H1 (cell line): ENCODE results near the gene TOMM40L. TPM values are rescaled to one million over a fixed set of nuclear protein-coding genes. Genes with fewer than 3 reads are reported as not detected.
A peak's percentile ranks its signal among the peaks of the same experiment; 100 is the strongest.

Experiments
- CTCF ChIA-PET: fragments of 300-600 bp; sonication (Branson Sonifier 250); formaldehyde crosslinking; loops from one replicate; lab custom pipeline; 2021; ENCODE audit not compliant: partially characterized antibody; lab: Charles Lee
- POLR2A ChIA-PET: fragments of 300-600 bp; sonication (Branson Sonifier 250); formaldehyde crosslinking; loops from one replicate; lab custom pipeline; 2021; ENCODE audit warnings: inconsistent platforms; ENCODE audit not compliant: partially characterized antibody; lab: Charles Lee
- DNase-seq, 2 experiments: peaks; one replicate each; pipeline versions ENCODE4 v3.0.0 to v3.0.0-alpha.2; 2010 to 2022; ENCODE audit warnings: low spot score in 2 of 2, low read depth in 1 of 2, mixed read lengths in 1 of 2
- FAIRE-seq: peaks from 2 replicates; lab custom pipeline; 2011; peaks lifted over from hg19 to GRCh38; lab: Jason Lieb, UNC
- H2AFZ ChIP-seq: 2 replicates; pipeline ENCODE4 v1.8.1; 2012; ENCODE audit warnings: low read length, inconsistent platforms
- H2AK5ac ChIP-seq: 2 replicates; pipeline ENCODE4 v1.6.1; 2013; ENCODE audit warnings: low read depth, low read length
- H2BK120ac ChIP-seq: replicated peaks from 2 replicates; pipeline ENCODE3; 2013; ENCODE audit warnings: low read depth, low read length, inconsistent platforms
- H2BK12ac ChIP-seq: 2 replicates; pipeline ENCODE4 v1.6.1; 2013; ENCODE audit warnings: low read depth, low read length
- H2BK15ac ChIP-seq: 2 replicates; pipeline ENCODE4 v1.6.1; 2013; ENCODE audit warnings: low read length
- H2BK20ac ChIP-seq: 2 replicates; pipeline ENCODE4 v1.6.1; 2013; ENCODE audit warnings: low read length
- H2BK5ac ChIP-seq: 2 replicates; pipeline ENCODE4 v1.6.1; 2013; ENCODE audit warnings: low read depth, low read length
- H3K14ac ChIP-seq: 2 replicates; pipeline ENCODE4 v1.6.1; 2013; ENCODE audit warnings: inconsistent platforms; ENCODE audit not compliant: insufficient read length
- H3K18ac ChIP-seq: 2 replicates; pipeline ENCODE4 v1.6.1; 2013; ENCODE audit warnings: low read length; ENCODE audit errors: extremely low read depth
- H3K23ac ChIP-seq: 2 replicates; pipeline ENCODE4 v1.6.1; 2013; ENCODE audit warnings: inconsistent platforms; ENCODE audit not compliant: insufficient read length
- H3K23me2 ChIP-seq: 2 replicates; pipeline ENCODE4 v1.6.1; 2013; ENCODE audit warnings: low read depth, low read length
- H3K27ac ChIP-seq: 2 replicates; pipeline ENCODE4 v1.6.1; 2011; ENCODE audit warnings: low read depth, low read length, inconsistent platforms
- H3K27me3 ChIP-seq, 4 experiments: replicated peaks in 1 of 4; 1 replicate in 1 of 4; 2 replicates in 3 of 4; pipeline versions ENCODE4 v1.6.1 to v1.8.1; 2011 to 2013; ENCODE audit warnings: low read length in 3 of 4, mild to moderate bottlenecking in 3 of 4, inconsistent platforms in 2 of 4, mixed read lengths in 2 of 4, moderate library complexity in 1 of 4; ENCODE audit not compliant: control insufficient read depth in 3 of 4, insufficient read depth in 3 of 4; ENCODE audit errors: extremely low read depth in 1 of 4
- H3K36me3 ChIP-seq, 4 experiments: 2 replicates each; pipeline versions ENCODE4 v1.6.1 to v1.8.1; 2011 to 2013; ENCODE audit warnings: mild to moderate bottlenecking in 4 of 4, low read length in 3 of 4, moderate library complexity in 2 of 4, control low read depth in 1 of 4, inconsistent platforms in 1 of 4; ENCODE audit not compliant: insufficient read depth in 4 of 4, control insufficient read depth in 2 of 4
- H3K4ac ChIP-seq: replicated peaks from 2 replicates; pipeline ENCODE3; 2013; ENCODE audit warnings: low read length, low read depth, mixed read lengths, inconsistent platforms; ENCODE audit not compliant: insufficient read length
- H3K4me1 ChIP-seq, 4 experiments: replicated peaks in 1 of 4; 1 replicate in 1 of 4; 2 replicates in 3 of 4; pipeline versions ENCODE4 v1.6.1 to v1.8.1; 2011 to 2013; ENCODE audit warnings: low read length in 3 of 4, inconsistent platforms in 2 of 4, mixed read lengths in 1 of 4; ENCODE audit not compliant: insufficient read depth in 4 of 4, control insufficient read depth in 3 of 4
- H3K4me2 ChIP-seq, 2 experiments: 2 replicates each; pipeline versions ENCODE4 v1.6.1 to v1.8.1; 2011 to 2013; ENCODE audit warnings: low read depth in 2 of 2, low read length in 2 of 2, control low read depth in 1 of 2, inconsistent platforms in 1 of 2, mild to moderate bottlenecking in 1 of 2; ENCODE audit not compliant: insufficient read depth in 1 of 2
- H3K4me3 ChIP-seq, 4 experiments: fragments of 200-600, 300-600 bp in 1 of 4; sonication (generic), shearing (Covaris generic), sonication (Bioruptor Twin) in 1 of 4; 2 replicates each; pipeline versions ENCODE4 v1.5.1 to v1.8.1; 2011 to 2016; ENCODE audit warnings: low read length in 4 of 4, low read depth in 3 of 4, control low read depth in 2 of 4, inconsistent platforms in 2 of 4, mild to moderate bottlenecking in 2 of 4, mixed read lengths in 1 of 4, moderate library complexity in 1 of 4; ENCODE audit not compliant: insufficient read depth in 2 of 4; ENCODE audit errors: extremely low read depth in 1 of 4
- H3K56ac ChIP-seq: replicated peaks from 2 replicates; pipeline ENCODE3; 2013; ENCODE audit warnings: low read depth, mild to moderate bottlenecking, mixed read lengths, low read length, inconsistent platforms; ENCODE audit not compliant: insufficient read length
- H3K79me1 ChIP-seq: 2 replicates; pipeline ENCODE4 v1.6.1; 2013; ENCODE audit warnings: low read depth, low read length, control low read depth
- H3K79me2 ChIP-seq, 2 experiments: 2 replicates each; pipeline versions ENCODE4 v1.6.1 to v1.8.1; 2012 to 2013; ENCODE audit warnings: low read length in 2 of 2, mild to moderate bottlenecking in 2 of 2, inconsistent platforms in 1 of 2; ENCODE audit not compliant: insufficient read depth in 2 of 2, control insufficient read depth in 1 of 2
- H3K9ac ChIP-seq, 4 experiments: replicated peaks in 1 of 4; 1 replicate in 1 of 4; 2 replicates in 3 of 4; pipeline versions ENCODE4 v1.6.1 to v1.8.1; 2011 to 2013; ENCODE audit warnings: low read depth in 3 of 4, low read length in 3 of 4, control low read depth in 2 of 4, mild to moderate bottlenecking in 2 of 4, moderate library complexity in 2 of 4, inconsistent platforms in 1 of 4; ENCODE audit errors: extremely low read depth in 1 of 4
- H3K9me3 ChIP-seq, 2 experiments: 2 replicates each; pipeline versions ENCODE4 v1.6.1 to v1.8.1; 2012 to 2013; ENCODE audit warnings: mild to moderate bottlenecking in 2 of 2, moderate library complexity in 2 of 2, control low read depth in 1 of 2, inconsistent platforms in 1 of 2, low read depth in 1 of 2, low read length in 1 of 2, mixed read lengths in 1 of 2; ENCODE audit not compliant: insufficient read depth in 2 of 2
- H4K20me1 ChIP-seq, 2 experiments: replicated peaks in 1 of 2; 2 replicates each; pipeline versions ENCODE3 to v1.8.1; 2011 to 2013; ENCODE audit warnings: inconsistent platforms in 2 of 2, low read length in 2 of 2, mild to moderate bottlenecking in 1 of 2; ENCODE audit not compliant: insufficient read depth in 2 of 2, control insufficient read depth in 1 of 2
- H4K5ac ChIP-seq: 2 replicates; pipeline ENCODE4 v1.6.1; 2013; ENCODE audit warnings: low read length, low read depth, mixed read lengths, inconsistent platforms; ENCODE audit not compliant: insufficient read length
- H4K8ac ChIP-seq: 2 replicates; pipeline ENCODE4 v1.8.0; 2013; ENCODE audit warnings: mild to moderate bottlenecking, moderate library complexity, low read length, inconsistent platforms; ENCODE audit not compliant: insufficient read depth; ENCODE audit errors: extremely low read depth
- H4K91ac ChIP-seq: replicated peaks from 2 replicates; pipeline ENCODE3; 2013; ENCODE audit warnings: low read length, mixed read lengths, inconsistent platforms; ENCODE audit not compliant: insufficient read length
- ASH2L ChIP-seq: fragments of 200-600, 300-600 bp; sonication (generic); IDR thresholded peaks from one replicate; pipeline ENCODE4 v1.7.1; 2017; ENCODE audit warnings: low read length
- BCL11A ChIP-seq, 2 experiments: IDR thresholded peaks; one replicate each; pipeline ENCODE4 v1.6.1; 2011; ENCODE audit warnings: low read depth in 2 of 2, low read length in 2 of 2, mild to moderate bottlenecking in 2 of 2
- EGR1 ChIP-seq: IDR thresholded peaks from 2 replicates; pipeline ENCODE4 v1.6.1; 2011; ENCODE audit warnings: low read depth, low read length, borderline replicate concordance
- KDM4A ChIP-seq: IDR thresholded peaks from one replicate; pipeline ENCODE4 v1.7.1; 2012; ENCODE audit warnings: low read depth, mild to moderate bottlenecking, moderate library complexity, low read length, inconsistent platforms; ENCODE audit not compliant: severe bottlenecking
- POLR2A ChIP-seq, 2 experiments: IDR thresholded peaks; 1 replicate in 1 of 2; 2 replicates in 1 of 2; pipeline ENCODE4 v1.6.1; 2011; ENCODE audit warnings: low read depth in 2 of 2, low read length in 2 of 2, mild to moderate bottlenecking in 2 of 2; ENCODE audit errors: control extremely low read depth in 1 of 2
- RFX5 ChIP-seq: IDR thresholded peaks from 2 replicates; pipeline ENCODE4 v1.6.1; 2011; ENCODE audit warnings: low read depth, low read length, improper control_type of control experiment, borderline replicate concordance
- ZNF274 ChIP-seq: IDR thresholded peaks from 2 replicates; pipeline ENCODE4 v1.7.0; 2012; ENCODE audit warnings: low read length, borderline replicate concordance; ENCODE audit errors: extremely low read depth
- WGBS, 2 experiments: shearing (Covaris generic) in 1 of 2; methylation state at CpG; one replicate each; pipeline versions ENCODE4 v1.1.6 to v1.1.7; 2013 to 2015; ENCODE audit warnings: low lambda C conversion rate in 2 of 2, mixed read lengths in 2 of 2, inconsistent platforms in 1 of 2, low coverage in 1 of 2, missing lambda C conversion rate in 1 of 2; ENCODE audit not compliant: insufficient replicate concordance in 2 of 2, insufficient coverage in 1 of 2, insufficient read length in 1 of 2; ENCODE audit errors: extremely low coverage in 1 of 2, missing lambda C conversion rate in 1 of 2; 5-methylcytosine and 5-hydroxymethylcytosine counted together
- polyA plus RNA-seq, 7 experiments: library from polyadenylated mRNA; depleted of rRNA in 3 of 7; stranded (reverse) in 5 of 7; unstranded in 2 of 7; fragments of >200 nt in 5 of 7; fragments of 200-250 nt in 2 of 7; gene quantifications; 1 replicate in 5 of 7; 2 replicates in 1 of 7; 4 replicates in 1 of 7; pipeline versions ENCODE4 v1.2.1 to v1.2.3, GENCODE V29; 2011 to 2013; ENCODE audit warnings: missing spikeins in 2 of 7, mixed read lengths in 2 of 7
- total RNA-seq: library from RNA; stranded (reverse); fragmentation: NEBNext Ultra II Directional; extraction: Animal tissue kit (Norgen Biotek cat#: 25700); gene quantifications from 2 replicates; pipeline ENCODE4 v1.2.1, GENCODE V29; 2021

TOMM40L gene
- total and polyA plus RNA-seq, 2 of the 8 experiments (the other 6 are each of a cell fraction or from before 2014, with no cell fraction given) = 11.4 to 15.0 TPM

- Histone ChIP-seq H4K5ac (no peak overlapping the region), H2BK120ac (no peak overlapping the region), H3K4me2 (peak overlapping the region; percentile 87 to 94), H4K91ac (no peak overlapping the region), H3K23ac (no peak overlapping the region), H3K56ac (no peak overlapping the region), H3K36me3 (peaks cover 0 to 10% (median 8%) of the 10 kb centered on the region in 4 experiments; a peak in 5 of 8 replicates), H2BK20ac (no peak overlapping the region), H3K9ac (0 out of 7 replicates have a peak overlapping the region, but pooled peaks of 1 of the 4 experiments have one; percentile 13), H3K27me3 (no peaks in the 10 kb centered on the region), H3K9me3 (no peaks in the 10 kb centered on the region), H3K23me2 (peaks cover 8% of the 10 kb centered on the region), H3K27ac (no peak overlapping the region), H3K4me3 (peak overlapping the region in 1 of 4 experiments; percentile 90; a peak in 4 of 8 replicates), H2BK12ac (no peak overlapping the region), H4K8ac (no peak overlapping the region), H3K79me1 (no peaks in the 10 kb centered on the region), H2AK5ac (no peak overlapping the region), H2AFZ (no peak overlapping the region), H3K4ac (no peak overlapping the region), H3K4me1 (peaks cover 2 to 6% (median 4%) of the 10 kb centered on the region in 4 experiments), H2BK5ac (0 out of 2 replicates have a peak overlapping the region, but pooled peaks have one; percentile 1), H2BK15ac (no peak overlapping the region), H3K14ac (no peak overlapping the region), H4K20me1 (no peaks in the 10 kb centered on the region), H3K18ac (no peak overlapping the region), H3K79me2 (no peaks in the 10 kb centered on the region)
- ChIA-PET CTCF (interaction anchor here (0.6 to 23.7 kb wide), 28 partner anchors 10 to 173 kb away, joined by 3 to 427 read pairs (median 12); partner anchors contain the start of genes ADAMTS4, FCER1G, NDUFS2 and NR1I3), POLR2A (interaction anchor here (0.9 to 2.2 kb wide), 8 partner anchors 25 to 142 kb away, joined by 3 to 26 read pairs (median 4); partner anchors contain the start of genes NDUFS2 and PCP4L1)
- 65% methylated on average over 11 of the region's 11 CpGs; no CpG with 5 or more reads in 1 of the 2 experiments for WGBS, 2 experiments
- FAIRE-seq = peak; percentile 36
- peak in 1 of 2 experiments; percentile 91 for DNase-seq
- TF ChIP-seq RFX5 (no peak), ZNF274 (no peak), POLR2A (IDR thresholded peaks at IDR 0.05; ENCODE audit: control extremely low read depth in 1 of 2, low read depth in 2 of 2, low read length in 2 of 2) (no peak), ASH2L (no peak), KDM4A (no peak), BCL11A (IDR thresholded peaks at IDR 0.05; ENCODE audit: low read depth in 2 of 2, low read length in 2 of 2) (no peak), EGR1 (no peak)
These were observed 1.5 kb downstream of the TOMM40L start for GRCh38 chr1:161227196-161227871.
